ENCODE results near the gene ATP13A2. TPM values are rescaled to one million over a fixed set of nuclear protein-coding genes. Genes with fewer than 3 reads are reported as not detected.

ATP13A2 gene
- total RNA-seq, 2 experiments from 2014 or later, result 25.0 to 28.8 TPM

- Histone ChIP-seq H3K9me3 (ENCODE audit: low read length) (no peaks in the 10 kb centered on the region), H2AFZ (ENCODE audit: low read length) (no peak overlapping the region), H3K4me2 (ENCODE audit: low read length) (no peak overlapping the region), H3K36me3 (ENCODE audit: insufficient read depth, low read length) (peaks cover 3% of the 10 kb centered on the region; the same call in 1 of the 2 replicates), H3K9me2 (ENCODE audit: insufficient read depth, low read length) (no peaks in the 10 kb centered on the region), H3K4me3 (ENCODE audit: low read depth, low read length, poor library complexity, severe bottlenecking) (no peak overlapping the region), H3K79me2 (ENCODE audit: insufficient read depth, low read depth, low read length) (no peaks in the 10 kb centered on the region), H4K20me1 (ENCODE audit: insufficient read depth, low read length) (no peaks in the 10 kb centered on the region), H3K27ac (ENCODE audit: low read depth, low read length, poor library complexity, severe bottlenecking) (no peak overlapping the region), H3K4me1 (ENCODE audit: insufficient read depth, low read length, poor library complexity, severe bottlenecking) (no peaks in the 10 kb centered on the region)
- CTCF ChIA-PET (ENCODE audit: unreplicated experiment), result no interaction called here
- POLR2A ChIA-PET, result no interaction called here
- intact Hi-C loops (cut with micrococcal nuclease; ENCODE audit: unreplicated experiment), result no loop called here
- BruUV-seq (replicated peaks), result no TSS peak
- DNase-seq (ENCODE audit: low spot score), result no peak
- TF ChIP-seq EZH2phosphoT487 (IDR thresholded peaks at IDR 0.05; ENCODE audit: borderline replicate concordance, low read depth, low read length), result no peak
These were observed 38.5 kb downstream of the ATP13A2 start for GRCh38 chr1:16973215-16973614.

- Histone ChIP-seq H3K36me3 (ENCODE audit: insufficient read depth, low read length) (peaks cover 5% of the 10 kb centered on the region; the same call in 1 of the 2 replicates), H3K9me3 (ENCODE audit: low read length) (no peaks in the 10 kb centered on the region), H2AFZ (ENCODE audit: low read length) (no peak overlapping the region), H3K9me2 (ENCODE audit: insufficient read depth, low read length) (no peaks in the 10 kb centered on the region), H3K27ac (ENCODE audit: low read depth, low read length, poor library complexity, severe bottlenecking) (no peak overlapping the region), H3K4me2 (ENCODE audit: low read length) (no peak overlapping the region), H3K79me2 (ENCODE audit: insufficient read depth, low read depth, low read length) (no peaks in the 10 kb centered on the region), H4K20me1 (ENCODE audit: insufficient read depth, low read length) (no peaks in the 10 kb centered on the region), H3K4me1 (ENCODE audit: insufficient read depth, low read length, poor library complexity, severe bottlenecking) (no peaks in the 10 kb centered on the region), H3K4me3 (ENCODE audit: low read depth, low read length, poor library complexity, severe bottlenecking) (no peak overlapping the region)
- ChIA-PET CTCF (ENCODE audit: unreplicated experiment) (no interaction called here), POLR2A (no interaction called here)
- intact Hi-C loops (cut with micrococcal nuclease; ENCODE audit: unreplicated experiment), result no loop called here
- TSS peak; percentile 90 for BruUV-seq (replicated peaks)
- DNase-seq (ENCODE audit: low spot score), result no peak
- no peak for TF ChIP-seq CTCF (conservative IDR thresholded peaks at IDR 0.05; ENCODE audit: low read length)
- TF ChIP-seq EZH2phosphoT487 (IDR thresholded peaks at IDR 0.05; ENCODE audit: borderline replicate concordance, low read depth, low read length), result no peak
These were observed 39.4 kb downstream of the ATP13A2 start for GRCh38 chr1:16972189-16972895.

GRCh38 chr1:16971341-16972188 lies 40.2 kb downstream of the ATP13A2 start:
- Histone ChIP-seq H3K4me1 (ENCODE audit: insufficient read depth, low read length, poor library complexity, severe bottlenecking) (no peaks in the 10 kb centered on the region), H3K36me3 (ENCODE audit: insufficient read depth, low read length) (peaks cover 5% of the 10 kb centered on the region; the same call in 1 of the 2 replicates), H3K4me3 (ENCODE audit: low read depth, low read length, poor library complexity, severe bottlenecking) (no peak overlapping the region), H3K4me2 (ENCODE audit: low read length) (no peak overlapping the region), H3K79me2 (ENCODE audit: insufficient read depth, low read depth, low read length) (no peaks in the 10 kb centered on the region), H3K27ac (ENCODE audit: low read depth, low read length, poor library complexity, severe bottlenecking) (no peak overlapping the region), H2AFZ (ENCODE audit: low read length) (no peak overlapping the region), H3K9me2 (ENCODE audit: insufficient read depth, low read length) (no peaks in the 10 kb centered on the region), H4K20me1 (ENCODE audit: insufficient read depth, low read length) (no peaks in the 10 kb centered on the region), H3K9me3 (ENCODE audit: low read length) (no peaks in the 10 kb centered on the region)
- no peak for DNase-seq (ENCODE audit: low spot score)
- ChIA-PET CTCF (ENCODE audit: unreplicated experiment) (no interaction called here), POLR2A (no interaction called here)
- TF ChIP-seq EZH2phosphoT487 (IDR thresholded peaks at IDR 0.05; ENCODE audit: borderline replicate concordance, low read depth, low read length) (no peak), CTCF (conservative IDR thresholded peaks at IDR 0.05; ENCODE audit: low read length) (no peak)
- no TSS peak for BruUV-seq (replicated peaks)
- intact Hi-C loops (cut with micrococcal nuclease; ENCODE audit: unreplicated experiment), result no loop called here
